GM18907 (cell line): ENCODE data around the gene SMG5.

Experiments used
- ATAC-seq: cut with Tn5 transposase; IDR thresholded peaks from one replicate; pipeline ENCODE4 v1.9.1; 2021; ENCODE audit warnings: mild to moderate bottlenecking, moderate library complexity; ENCODE audit not compliant: unreplicated experiment

Gene SMG5

DNA sequence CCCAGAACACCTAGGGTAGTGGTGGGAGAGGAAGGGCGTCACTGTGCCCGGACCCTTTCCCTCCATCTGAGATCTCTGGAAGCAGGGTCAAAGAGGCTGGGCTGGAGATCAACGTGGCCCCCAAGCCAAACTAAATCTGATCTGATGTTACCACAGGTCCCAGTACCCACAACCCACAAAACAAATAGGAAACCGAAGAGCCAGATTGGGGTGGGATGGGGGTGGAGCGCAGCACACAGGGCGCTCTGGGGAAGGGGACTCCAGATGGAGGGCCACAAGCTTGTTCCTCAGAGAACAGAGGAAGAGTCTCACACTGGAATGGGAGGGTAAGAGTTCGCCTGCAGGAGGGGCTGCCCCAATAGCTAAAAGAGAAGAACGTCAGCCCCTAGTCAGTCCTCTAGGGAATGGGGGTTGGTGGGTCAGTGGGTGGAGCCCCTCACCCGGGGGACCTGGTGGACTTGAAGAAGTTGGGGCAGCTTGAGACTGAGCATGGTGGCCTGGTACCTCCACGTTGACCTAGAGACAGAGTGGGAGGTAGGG lies 36.3 kb downstream of the SMG5 start:
- no peak for ATAC-seq

GRCh38 chr1:156245451-156246232 lies 37.0 kb downstream of the SMG5 start:
- no peak for ATAC-seq

DNA sequence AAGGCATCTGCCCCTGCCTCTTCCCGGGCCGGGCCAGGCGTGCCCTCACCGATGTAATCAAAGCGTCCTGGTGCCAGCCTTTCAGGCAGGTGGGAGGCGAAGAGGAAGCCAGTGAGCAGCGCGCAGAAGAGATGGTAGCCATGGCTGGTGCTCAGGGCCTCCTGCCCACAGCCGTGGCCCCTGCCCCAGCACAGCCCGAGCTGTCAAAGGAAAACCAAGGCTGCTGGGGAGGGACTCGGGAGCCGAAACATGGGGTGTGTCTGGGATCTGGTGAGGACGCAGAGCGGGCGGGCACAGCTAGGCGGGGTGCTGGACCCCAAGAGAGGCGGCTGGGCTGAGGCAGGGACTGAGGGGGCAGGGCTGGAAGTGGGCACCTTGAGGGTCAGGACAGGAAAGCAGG lies 37.9 kb downstream of the SMG5 start:
- ATAC-seq = no peak

GRCh38 chr1:156244126-156244525 lies 38.5 kb downstream of the SMG5 start:
- no peak for ATAC-seq

DNA sequence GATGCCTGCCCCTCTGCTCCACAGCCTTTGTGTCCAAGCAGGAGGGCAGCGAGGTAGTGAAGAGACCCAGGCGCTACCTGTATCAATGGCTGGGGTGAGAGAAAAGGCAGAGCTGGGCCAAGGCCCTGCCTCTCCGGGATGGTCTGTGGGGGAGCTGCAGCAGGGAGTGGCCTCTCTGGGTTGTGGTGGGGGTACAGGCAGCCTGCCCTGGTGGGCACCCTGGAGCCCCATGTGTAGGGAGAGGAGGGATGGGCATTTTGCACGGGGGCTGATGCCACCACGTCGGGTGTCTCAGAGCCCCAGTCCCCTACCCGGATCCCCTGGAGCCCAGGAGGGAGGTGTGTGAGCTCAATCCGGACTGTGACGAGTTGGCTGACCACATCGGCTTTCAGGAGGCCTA lies 39.9 kb downstream of the SMG5 start:
- no peak for ATAC-seq

DNA sequence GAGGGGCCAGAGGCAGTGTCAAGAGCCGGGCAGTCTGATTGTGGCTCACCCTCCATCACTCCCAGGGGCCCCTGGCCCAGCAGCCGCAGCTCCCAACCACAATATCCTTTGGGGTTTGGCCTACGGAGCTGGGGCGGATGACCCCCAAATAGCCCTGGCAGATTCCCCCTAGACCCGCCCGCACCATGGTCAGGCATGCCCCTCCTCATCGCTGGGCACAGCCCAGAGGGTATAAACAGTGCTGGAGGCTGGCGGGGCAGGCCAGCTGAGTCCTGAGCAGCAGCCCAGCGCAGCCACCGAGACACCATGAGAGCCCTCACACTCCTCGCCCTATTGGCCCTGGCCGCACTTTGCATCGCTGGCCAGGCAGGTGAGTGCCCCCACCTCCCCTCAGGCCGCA lies 40.7 kb downstream of the SMG5 start, which contains the start of gene BGLAP:
Gene BGLAP, plus strand, starts transcription at position 259 of the 400 bp plus-strand sequence. Its CDS starts 48 bp downstream, at position 307.
- no peak for ATAC-seq

- ATAC-seq = no peak
Observed at GRCh38 chr1:156241311-156241811, 41.3 kb downstream of the SMG5 start.

- ATAC-seq = no peak
Observed at GRCh38 chr1:156238248-156238647, 44.4 kb downstream of the SMG5 start.

- ATAC-seq = no peak
Observed at GRCh38 chr1:156236164-156236563, 46.5 kb downstream of the SMG5 start.

- no peak for ATAC-seq
Observed at GRCh38 chr1:156233426-156234127, 49.0 kb downstream of the SMG5 start.

DNA sequence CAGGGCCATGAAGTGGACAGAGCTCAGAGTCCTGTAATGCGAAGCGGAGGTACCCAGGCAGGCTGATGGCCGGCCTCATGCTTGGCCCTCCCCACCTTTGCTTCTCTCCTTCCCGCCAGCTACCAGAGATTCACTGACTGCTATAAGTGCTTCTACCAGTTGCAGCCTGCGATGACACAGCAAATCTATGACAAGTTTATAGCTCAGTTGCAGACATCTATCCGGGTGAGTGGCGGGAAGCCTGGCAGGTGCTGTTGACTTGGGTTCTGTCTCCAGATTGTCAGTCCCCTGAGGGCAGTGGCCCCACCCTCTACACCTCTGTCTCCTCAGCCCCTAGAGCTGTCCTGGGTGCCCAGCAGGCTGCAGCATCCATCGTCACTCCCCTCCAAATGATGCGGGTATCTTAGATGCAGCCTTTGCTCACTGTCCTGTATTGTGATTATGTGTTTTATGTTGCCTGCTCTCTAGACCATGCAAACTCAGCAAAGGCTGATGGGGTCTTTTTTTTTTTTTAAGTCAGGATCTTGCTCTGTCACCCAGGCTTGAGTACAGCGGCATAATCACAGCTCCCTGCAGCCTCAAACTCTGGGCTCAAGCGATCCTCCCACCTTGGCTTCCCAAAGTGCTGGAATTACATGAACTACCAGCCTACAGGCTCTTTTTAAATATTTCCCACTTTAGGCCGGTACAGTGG lies 50.3 kb downstream of the SMG5 start:
- no peak for ATAC-seq

GRCh38 chr1:156230473-156230837 lies 52.2 kb downstream of the SMG5 start:
- ATAC-seq = no peak

DNA sequence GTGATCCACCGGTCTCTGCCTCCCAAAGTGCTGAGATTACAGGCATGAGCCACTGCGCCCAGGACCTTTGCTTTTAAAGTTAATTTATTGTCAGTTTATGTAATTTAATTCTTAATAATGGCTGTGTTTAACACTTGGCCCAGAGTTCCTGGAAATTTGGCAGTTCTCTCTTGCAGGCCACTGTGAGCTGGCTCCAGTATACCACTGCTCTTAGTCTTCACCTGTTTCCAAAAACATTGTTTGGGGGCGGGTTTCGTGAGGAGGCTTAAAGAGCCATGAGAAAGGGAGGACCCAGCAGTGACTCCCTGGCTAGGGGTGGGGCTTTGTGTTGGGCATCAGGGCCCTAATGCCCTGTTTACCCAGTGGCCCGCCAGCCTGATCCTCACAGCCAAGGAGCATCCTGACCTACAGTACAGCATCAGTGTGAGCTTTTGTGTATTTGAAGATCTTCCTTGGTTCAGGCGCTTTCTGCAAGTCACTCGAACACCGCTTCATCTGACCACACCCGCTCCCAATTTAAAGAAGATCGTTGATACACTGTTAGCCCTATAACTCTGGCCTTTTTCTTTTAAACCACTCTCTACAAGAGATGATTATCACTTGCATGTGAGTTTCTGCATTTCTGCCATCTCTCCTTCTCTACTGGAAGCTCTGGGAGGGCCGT lies 52.7 kb downstream of the SMG5 start:
- ATAC-seq = no peak

- no peak for ATAC-seq
Observed at GRCh38 chr1:156228501-156228900, 54.1 kb downstream of the SMG5 start.

DNA sequence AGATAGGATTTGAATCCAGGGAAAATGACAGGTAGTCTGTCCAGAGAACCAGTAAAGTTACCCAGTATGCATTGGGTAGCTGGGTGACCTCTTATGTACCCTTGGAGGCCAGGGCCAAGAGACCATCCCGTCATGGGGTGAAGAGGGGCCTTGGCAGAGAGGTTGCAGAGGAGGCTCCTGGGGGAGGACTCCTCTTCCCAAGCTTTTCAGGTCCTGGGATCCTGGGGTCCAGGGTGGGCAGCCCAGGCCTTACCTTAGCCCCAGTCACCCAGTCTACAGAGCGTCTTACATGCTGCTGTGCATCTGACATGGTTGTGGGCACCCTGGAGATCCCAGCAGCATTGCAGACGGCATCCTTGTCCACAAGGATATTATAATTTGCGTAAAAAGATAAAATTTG lies 55.8 kb downstream of the SMG5 start:
- ATAC-seq = no peak

- ATAC-seq = peak; percentile 59
Observed at GRCh38 chr1:156226116-156226538, 56.5 kb downstream of the SMG5 start.

GRCh38 chr1:156225677-156226014 lies 57.0 kb downstream of the SMG5 start:
- ATAC-seq = no peak

GRCh38 chr1:156221986-156222692 lies 60.5 kb downstream of the SMG5 start:
- no peak for ATAC-seq

DNA sequence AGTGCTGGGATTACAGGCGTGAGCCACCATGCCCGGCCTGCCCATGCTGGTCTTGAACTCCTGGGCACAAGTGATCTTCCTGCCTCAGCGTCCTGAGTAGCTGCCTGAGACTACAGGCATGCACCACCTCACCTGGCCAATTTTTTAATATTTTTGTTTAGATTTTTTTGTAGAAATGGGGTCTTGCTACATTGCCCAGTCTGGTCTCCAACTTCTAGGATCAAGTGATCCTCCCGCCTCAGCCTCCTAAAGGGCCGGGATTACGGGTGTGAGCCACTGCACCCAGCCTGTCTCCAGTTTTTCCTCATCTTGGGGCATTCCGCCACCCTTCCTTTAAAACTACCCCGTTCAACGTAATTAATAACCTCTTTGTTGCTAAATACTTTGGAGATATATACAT lies 62.4 kb downstream of the SMG5 start:
- no peak for ATAC-seq

DNA sequence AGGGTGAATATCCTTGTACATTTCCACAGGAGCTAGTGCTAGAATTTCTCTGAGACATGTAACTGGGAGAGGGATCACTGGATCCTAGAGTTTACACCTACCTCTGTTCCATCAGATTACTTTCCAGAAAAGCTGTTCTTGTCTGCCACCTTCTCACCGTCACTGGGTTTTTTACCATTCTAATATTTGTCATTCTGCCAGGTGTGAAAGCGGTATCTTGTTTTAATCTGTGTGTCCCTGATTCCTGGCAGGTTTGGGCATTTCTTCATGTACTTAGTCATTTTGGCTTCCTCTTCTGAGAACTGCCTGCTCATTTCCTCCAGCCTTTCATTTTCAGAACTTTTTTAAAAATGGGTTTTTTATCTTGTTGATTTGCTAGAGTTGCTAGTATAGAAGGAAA lies 64.8 kb downstream of the SMG5 start:
- no peak for ATAC-seq
